ENCODE measurements around the gene KCNK15. TPM values are rescaled to one million over a fixed set of nuclear protein-coding genes. Genes with fewer than 3 reads are reported as not detected.

Gene KCNK15
- total RNA-seq, 1 donor from 2014 or later, result 0.09 TPM

DNA sequence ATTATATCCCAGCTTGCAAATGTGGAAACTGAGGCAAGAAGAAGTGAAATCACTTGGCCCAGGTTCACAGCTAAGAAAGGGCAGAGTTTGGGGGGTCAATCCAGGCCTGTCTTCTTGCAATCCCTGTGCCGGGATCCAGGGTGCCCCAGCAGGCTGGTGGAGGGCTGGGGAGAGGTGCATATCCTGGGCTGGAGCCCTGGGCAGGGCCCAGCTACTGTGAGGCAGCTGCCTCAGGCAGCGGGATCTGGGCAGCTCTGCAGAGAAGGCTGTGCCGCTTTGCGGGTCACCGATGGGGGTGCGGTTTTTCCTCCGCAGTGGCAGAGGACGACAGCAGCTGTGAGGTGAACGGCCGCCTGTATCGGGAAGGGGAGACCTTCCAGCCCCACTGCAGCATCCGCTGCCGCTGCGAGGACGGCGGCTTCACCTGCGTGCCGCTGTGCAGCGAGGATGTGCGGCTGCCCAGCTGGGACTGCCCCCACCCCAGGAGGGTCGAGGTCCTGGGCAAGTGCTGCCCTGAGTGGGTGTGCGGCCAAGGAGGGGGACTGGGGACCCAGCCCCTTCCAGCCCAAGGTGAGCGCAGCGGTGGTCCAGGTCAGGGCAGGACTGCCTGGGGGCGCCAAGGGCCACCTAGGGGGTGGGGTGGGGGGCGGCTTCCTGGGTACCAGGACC lies 21.1 kb upstream of the KCNK15 start:
- TF ChIP-seq, protein P1, sequence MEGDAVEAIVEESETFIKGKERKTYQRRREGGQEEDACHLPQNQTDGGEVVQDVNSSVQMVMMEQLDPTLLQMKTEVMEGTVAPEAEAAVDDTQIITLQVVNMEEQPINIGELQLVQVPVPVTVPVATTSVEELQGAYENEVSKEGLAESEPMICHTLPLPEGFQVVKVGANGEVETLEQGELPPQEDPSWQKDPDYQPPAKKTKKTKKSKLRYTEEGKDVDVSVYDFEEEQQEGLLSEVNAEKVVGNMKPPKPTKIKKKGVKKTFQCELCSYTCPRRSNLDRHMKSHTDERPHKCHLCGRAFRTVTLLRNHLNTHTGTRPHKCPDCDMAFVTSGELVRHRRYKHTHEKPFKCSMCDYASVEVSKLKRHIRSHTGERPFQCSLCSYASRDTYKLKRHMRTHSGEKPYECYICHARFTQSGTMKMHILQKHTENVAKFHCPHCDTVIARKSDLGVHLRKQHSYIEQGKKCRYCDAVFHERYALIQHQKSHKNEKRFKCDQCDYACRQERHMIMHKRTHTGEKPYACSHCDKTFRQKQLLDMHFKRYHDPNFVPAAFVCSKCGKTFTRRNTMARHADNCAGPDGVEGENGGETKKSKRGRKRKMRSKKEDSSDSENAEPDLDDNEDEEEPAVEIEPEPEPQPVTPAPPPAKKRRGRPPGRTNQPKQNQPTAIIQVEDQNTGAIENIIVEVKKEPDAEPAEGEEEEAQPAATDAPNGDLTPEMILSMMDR (IDR thresholded peaks at IDR 0.05), result no peak
- DNase-seq (no peak), ATAC-seq (ENCODE audit: low read depth) (no peak)
- Mint-ChIP-seq H3K4me3 (no peak overlapping the region), H3K36me3 (ENCODE audit: low read depth) (no peaks in the 10 kb centered on the region), H3K27me3 (no peaks in the 10 kb centered on the region), H3K4me1 (no peaks in the 10 kb centered on the region), H3K27ac (no peak overlapping the region), H3K9me3 (no peaks in the 10 kb centered on the region)
- CTCF ChIA-PET, result no interaction called here
- POLR2A ChIA-PET, result no interaction called here
- intact Hi-C loops (cut with micrococcal nuclease), result no loop called here

DNA sequence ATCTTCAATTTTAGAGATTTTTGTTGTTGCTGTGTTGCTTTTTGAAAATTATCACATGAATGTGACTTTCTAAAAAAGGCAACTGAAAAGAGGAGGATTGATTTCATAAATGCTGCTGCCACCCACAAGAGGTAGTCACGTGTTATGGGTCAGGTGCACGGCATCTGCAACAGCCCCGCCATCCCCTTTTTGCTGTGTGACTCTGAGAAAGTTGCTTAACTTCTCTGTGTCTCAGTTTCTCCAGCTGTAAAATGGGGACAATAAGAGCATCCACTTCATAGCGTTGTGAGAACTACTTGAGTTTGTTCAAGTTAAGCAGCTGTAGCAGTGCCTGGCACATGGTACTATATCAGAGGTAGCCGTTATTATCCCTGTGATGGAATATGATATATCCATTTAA lies 19.8 kb upstream of the KCNK15 start:
- POLR2A ChIA-PET, result no interaction called here
- no peaks in the 10 kb centered on the region for H3K27me3 Mint-ChIP-seq
- DNase-seq (no peak), ATAC-seq (ENCODE audit: low read depth) (no peak)
- no peaks in the 10 kb centered on the region for H3K4me1 Mint-ChIP-seq
- intact Hi-C loops (cut with micrococcal nuclease), result no loop called here
- no peaks in the 10 kb centered on the region for H3K9me3 Mint-ChIP-seq
- no peak overlapping the region for H3K4me3 Mint-ChIP-seq
- CTCF ChIA-PET, result no interaction called here
- TF ChIP-seq, protein P1 (IDR thresholded peaks at IDR 0.05), result no peak
- no peak overlapping the region for H3K27ac Mint-ChIP-seq
- H3K36me3 Mint-ChIP-seq (ENCODE audit: low read depth), result no peaks in the 10 kb centered on the region

DNA sequence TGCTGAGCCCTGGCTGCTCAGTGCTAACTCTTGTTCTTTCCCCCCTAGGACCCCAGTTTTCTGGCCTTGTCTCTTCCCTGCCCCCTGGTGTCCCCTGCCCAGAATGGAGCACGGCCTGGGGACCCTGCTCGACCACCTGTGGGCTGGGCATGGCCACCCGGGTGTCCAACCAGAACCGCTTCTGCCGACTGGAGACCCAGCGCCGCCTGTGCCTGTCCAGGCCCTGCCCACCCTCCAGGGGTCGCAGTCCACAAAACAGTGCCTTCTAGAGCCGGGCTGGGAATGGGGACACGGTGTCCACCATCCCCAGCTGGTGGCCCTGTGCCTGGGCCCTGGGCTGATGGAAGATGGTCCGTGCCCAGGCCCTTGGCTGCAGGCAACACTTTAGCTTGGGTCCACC lies 18.6 kb upstream of the KCNK15 start:
- no peaks in the 10 kb centered on the region for H3K27me3 Mint-ChIP-seq
- H3K4me3 Mint-ChIP-seq, result no peak overlapping the region
- DNase-seq, result no peak
- TF ChIP-seq, protein P1 (IDR thresholded peaks at IDR 0.05), result no peak
- ATAC-seq (ENCODE audit: low read depth), result no peak
- CTCF ChIA-PET, result no interaction called here
- intact Hi-C loops (cut with micrococcal nuclease), result no loop called here
- H3K27ac Mint-ChIP-seq, result no peak overlapping the region
- no peaks in the 10 kb centered on the region for H3K4me1 Mint-ChIP-seq
- H3K9me3 Mint-ChIP-seq, result no peaks in the 10 kb centered on the region
- POLR2A ChIA-PET, result no interaction called here
- no peaks in the 10 kb centered on the region for H3K36me3 Mint-ChIP-seq (ENCODE audit: low read depth)

DNA sequence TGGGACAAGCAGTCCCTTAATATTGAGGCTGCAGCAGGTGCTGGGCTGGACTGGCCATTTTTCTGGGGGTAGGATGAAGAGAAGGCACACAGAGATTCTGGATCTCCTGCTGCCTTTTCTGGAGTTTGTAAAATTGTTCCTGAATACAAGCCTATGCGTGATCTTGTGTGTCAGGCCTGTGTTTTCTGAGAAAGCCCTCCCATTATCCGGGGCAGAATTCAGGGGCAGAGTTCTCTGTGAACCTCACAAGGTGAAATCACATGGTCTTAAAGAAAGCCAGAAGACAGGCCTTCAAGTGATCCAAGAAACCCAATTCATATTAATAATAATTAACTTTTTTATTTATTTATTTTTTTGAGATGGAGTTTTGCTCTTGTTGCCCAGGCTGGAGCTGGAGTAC lies 18.0 kb upstream of the KCNK15 start:
- no peaks in the 10 kb centered on the region for H3K27me3 Mint-ChIP-seq
- TF ChIP-seq, protein P1 (IDR thresholded peaks at IDR 0.05), result no peak
- H3K36me3 Mint-ChIP-seq (ENCODE audit: low read depth), result no peaks in the 10 kb centered on the region
- DNase-seq (no peak), ATAC-seq (ENCODE audit: low read depth) (no peak)
- ChIA-PET POLR2A (no interaction called here), CTCF (no interaction called here)
- intact Hi-C loops (cut with micrococcal nuclease), result no loop called here
- no peak overlapping the region for H3K27ac Mint-ChIP-seq
- no peak overlapping the region for H3K4me3 Mint-ChIP-seq
- no peaks in the 10 kb centered on the region for H3K4me1 Mint-ChIP-seq
- no peaks in the 10 kb centered on the region for H3K9me3 Mint-ChIP-seq

DNA sequence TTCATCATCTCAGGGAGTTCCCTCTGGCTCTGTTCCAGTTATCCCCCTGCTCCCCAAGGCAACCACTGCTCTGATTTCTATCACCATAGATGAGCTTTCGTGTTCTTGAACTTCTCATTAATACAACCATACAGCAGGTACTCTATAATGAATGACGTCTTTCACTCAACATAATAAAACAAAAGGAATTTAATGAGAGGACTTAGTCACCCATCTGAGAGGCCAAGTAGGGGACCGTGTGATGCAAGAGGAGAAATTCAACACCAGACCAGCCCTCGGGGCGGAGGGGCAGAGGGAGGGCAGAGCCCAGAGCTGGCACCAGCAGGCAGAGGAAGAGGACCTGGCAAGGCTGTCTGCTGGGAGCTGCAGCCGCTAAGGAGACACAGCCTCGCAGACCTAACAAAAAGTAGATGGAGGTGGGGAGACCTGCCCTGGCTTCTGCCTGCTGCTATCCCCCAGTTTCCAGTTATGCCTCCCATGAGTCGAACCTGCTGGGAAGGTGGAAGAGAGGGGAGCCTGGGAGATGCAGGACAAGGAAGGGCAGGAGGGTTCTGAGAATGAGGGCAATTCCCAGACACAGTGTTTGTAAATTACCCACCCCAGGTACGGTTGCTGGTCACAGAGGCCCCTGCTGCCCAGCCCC lies 16.7 kb upstream of the KCNK15 start:
- intact Hi-C loops (cut with micrococcal nuclease), result no loop called here
- CTCF ChIA-PET, result no interaction called here

More for the DNA sequence above, 16.7 kb upstream of the KCNK15 start:
- Mint-ChIP-seq H3K4me1 (no peaks in the 10 kb centered on the region), H3K4me3 (no peak overlapping the region), H3K9me3 (no peaks in the 10 kb centered on the region), H3K27me3 (no peaks in the 10 kb centered on the region), H3K27ac (no peak overlapping the region), H3K36me3 (ENCODE audit: low read depth) (no peaks in the 10 kb centered on the region)
- TF ChIP-seq, protein P1 (IDR thresholded peaks at IDR 0.05), result no peak
- ATAC-seq (ENCODE audit: low read depth) (no peak), DNase-seq (no peak)
- POLR2A ChIA-PET, result no interaction called here
